HEK293 (cell line): Measurements from ENCODE around the gene LAMC3.

Experiments
- CTCF ChIA-PET: fragments of 350-600 bp; formaldehyde crosslinking; extraction: SDS; loops from one replicate; lab custom pipeline; 2021; ENCODE audit warnings: antibody characterized with exemption; lab: Yijun Ruan, JAX
- POLR2A ChIA-PET: fragments of 300-600 bp; formaldehyde crosslinking; extraction: SDS; loops from one replicate; lab custom pipeline; 2020; ENCODE audit warnings: antibody characterized with exemption, inconsistent platforms; lab: Yijun Ruan, JAX
- H3K27ac ChIP-seq: fragments of 200-500 bp; sonication (Bioruptor generic); 2 replicates; pipeline ENCODE4 v1.5.1; 2014; ENCODE audit warnings: low read depth, low read length, control low read depth, inconsistent platforms; ENCODE audit errors: extremely low read depth
- H3K36me3 ChIP-seq, 2 experiments: fragments of 200-500 bp in 1 of 2; sonication (Bioruptor generic) in 1 of 2; 1 replicate in 1 of 2; 2 replicates in 1 of 2; pipeline ENCODE4 v1.5.1; 2014 to 2017; ENCODE audit warnings: inconsistent platforms in 2 of 2, low read length in 2 of 2; ENCODE audit not compliant: control insufficient read depth in 2 of 2, insufficient read depth in 1 of 2
- H3K4me1 ChIP-seq: fragments of 200-500 bp; sonication (Bioruptor generic); 2 replicates; pipeline ENCODE4 v1.5.1; 2014; ENCODE audit warnings: mild to moderate bottlenecking, low read length, inconsistent platforms; ENCODE audit not compliant: control insufficient read depth, insufficient read depth
- H3K4me3 ChIP-seq: 2 replicates; pipeline ENCODE4 v1.5.1; 2011; ENCODE audit warnings: low read depth, mild to moderate bottlenecking, control low read depth, low read length, moderate library complexity
- H3K9me3 ChIP-seq: fragments of 200-500 bp; sonication (Bioruptor generic); 2 replicates; pipeline ENCODE4 v1.5.1; 2014; ENCODE audit warnings: low read depth, low read length, inconsistent platforms; ENCODE audit not compliant: control insufficient read depth, insufficient read depth
- GLI2 ChIP-seq: fragments of 450-650 bp; formaldehyde crosslinking; IDR thresholded peaks from 2 replicates; pipeline ENCODE4; 2017; ENCODE audit warnings: missing biosample characterization, missing genetic modification characterization, low read depth, borderline replicate concordance
- IKZF3 ChIP-seq: fragments of 450-650 bp; IDR thresholded peaks from 2 replicates; pipeline ENCODE4 v1.5.0; 2018; ENCODE audit warnings: missing biosample characterization, mild to moderate bottlenecking, missing genetic modification characterization, moderate library complexity
- PRDM10 ChIP-seq: fragments of 450-650 bp; formaldehyde crosslinking; IDR thresholded peaks from 2 replicates; pipeline ENCODE4 v1.5.1; 2016; ENCODE audit warnings: missing biosample characterization, missing genetic modification characterization
- RBAK ChIP-seq: fragments of 450-650 bp; formaldehyde crosslinking; IDR thresholded peaks from 2 replicates; pipeline ENCODE4 v1.5.1; 2016; ENCODE audit warnings: missing biosample characterization, missing genetic modification characterization
- SCRT1 ChIP-seq: fragments of 450-650 bp; formaldehyde crosslinking; IDR thresholded peaks from 2 replicates; pipeline ENCODE4 v1.5.1; 2016; ENCODE audit warnings: missing biosample characterization, missing genetic modification characterization, borderline replicate concordance
- TCF7L2 ChIP-seq: IDR thresholded peaks from 2 replicates; pipeline ENCODE4 v1.6.1; 2011; ENCODE audit warnings: low read depth, mild to moderate bottlenecking, inconsistent platforms, low read length, moderate library complexity, borderline replicate concordance
- ZBTB17 ChIP-seq: fragments of 450-650 bp; formaldehyde crosslinking; IDR thresholded peaks from 2 replicates; pipeline ENCODE4 v1.5.1; 2016; ENCODE audit warnings: missing biosample characterization, missing genetic modification characterization
- ZBTB20 ChIP-seq: fragments of 450-650 bp; formaldehyde crosslinking; IDR thresholded peaks from 2 replicates; pipeline ENCODE4 v1.5.1; 2016; ENCODE audit warnings: missing biosample characterization, missing genetic modification characterization
- ZBTB49 ChIP-seq: fragments of 450-650 bp; formaldehyde crosslinking; IDR thresholded peaks from 2 replicates; pipeline ENCODE4 v1.5.1; 2016; ENCODE audit warnings: missing biosample characterization, missing genetic modification characterization, low read depth
- ZFP69B ChIP-seq: fragments of 450-650 bp; formaldehyde crosslinking; IDR thresholded peaks from 2 replicates; pipeline ENCODE4 v1.5.1; 2016; ENCODE audit warnings: missing biosample characterization, missing genetic modification characterization
- ZNF341 ChIP-seq: fragments of 450-650 bp; formaldehyde crosslinking; IDR thresholded peaks from 2 replicates; pipeline ENCODE4; 2016; ENCODE audit warnings: low read depth, missing biosample characterization, missing genetic modification characterization
- ZNF558 ChIP-seq: fragments of 450-650 bp; formaldehyde crosslinking; IDR thresholded peaks from 2 replicates; pipeline ENCODE4 v1.5.1; 2016; ENCODE audit warnings: missing biosample characterization, missing genetic modification characterization
- ZNF596 ChIP-seq: fragments of 450-650 bp; IDR thresholded peaks from 2 replicates; pipeline ENCODE4 v1.5.0; 2018; ENCODE audit warnings: missing biosample characterization, mild to moderate bottlenecking, missing genetic modification characterization, moderate library complexity
- ZNF639 ChIP-seq: fragments of 450-650 bp; formaldehyde crosslinking; IDR thresholded peaks from 2 replicates; pipeline ENCODE4 v1.5.1; 2016; ENCODE audit warnings: missing biosample characterization, missing genetic modification characterization
- ZNF768 ChIP-seq: fragments of 450-650 bp; formaldehyde crosslinking; IDR thresholded peaks from 2 replicates; pipeline ENCODE4 v1.5.1; 2018; ENCODE audit warnings: missing biosample characterization, mild to moderate bottlenecking, missing genetic modification characterization
- TF ChIP-seq, protein P1 (sequence below): fragments of 450-650 bp; formaldehyde crosslinking; IDR thresholded peaks from 2 replicates; pipeline ENCODE4 v1.5.1; 2016; ENCODE audit warnings: missing biosample characterization, missing genetic modification characterization

LAMC3 gene

GRCh38 chr9:131097126-131097947, 88.4 kb downstream of the LAMC3 start (continued):
- TF ChIP-seq IKZF3 (tag by site-specific recombination) (0 out of 2 replicates have a peak, but pooled peaks have one; percentile 50), ZBTB20 (tag by site-specific recombination) (peak; percentile 38), ZBTB49 (no peak), PRDM10 (peak; percentile 50; the same call in 1 of the 2 replicates)
- TF ChIP-seq, all 188 proteins: peak for 13

DNA sequence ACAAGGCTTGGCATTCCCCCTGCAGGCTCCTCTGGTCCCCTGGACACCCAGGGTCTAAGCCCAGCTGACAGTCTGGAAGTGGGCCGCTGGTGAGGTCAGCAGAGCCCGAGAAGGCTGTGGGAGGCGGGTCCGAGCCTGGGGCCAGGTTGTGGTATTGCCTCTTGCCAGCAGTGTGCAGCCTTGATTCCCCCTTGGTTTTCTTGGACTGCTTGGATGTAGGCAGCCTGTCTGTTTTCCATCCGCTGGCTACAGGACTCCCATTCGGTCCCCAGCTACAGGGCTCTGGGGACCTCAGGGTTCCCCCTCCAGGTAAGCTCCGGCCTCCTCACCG, 88.9 kb downstream of the LAMC3 start:
- ChIA-PET CTCF (interaction anchor here (0.5 to 3.3 kb wide), 3 partner anchors 11 to 41 kb away, joined by 4 to 12 read pairs (median 6); partner anchors contain the start of gene NUP214), POLR2A (interaction anchor here (0.6 to 5.4 kb wide), 2 partner anchors 27 to 1255 kb away, joined by 5 to 61 read pairs; partner anchors contain the start of gene NUP214)
- Histone ChIP-seq H3K27ac (no peak overlapping the region), H3K9me3 (no peaks in the 10 kb centered on the region), H3K36me3 (no peaks in the 10 kb centered on the region), H3K4me3 (no peak overlapping the region), H3K4me1 (no peaks in the 10 kb centered on the region)
- TF ChIP-seq GLI2 (tag by site-specific recombination) (no peak), ZNF639 (tag by site-specific recombination) (no peak), RBAK (tag by site-specific recombination) (no peak)

GRCh38 chr9:131098391-131099101, 89.6 kb downstream of the LAMC3 start:
- Histone ChIP-seq H3K27ac (no peak overlapping the region), H3K9me3 (no peaks in the 10 kb centered on the region), H3K4me1 (no peaks in the 10 kb centered on the region), H3K4me3 (no peak overlapping the region), H3K36me3 (no peaks in the 10 kb centered on the region)
- ChIA-PET CTCF (interaction anchor here (0.6 to 3.3 kb wide), 7 partner anchors 11 to 658 kb away, joined by 3 to 12 read pairs (median 5); no protein-coding TSS in a partner anchor), POLR2A (interaction anchor here (0.5 to 5.4 kb wide), 4 partner anchors 10 to 1255 kb away, joined by 3 to 61 read pairs (median 4); partner anchors contain the start of gene NUP214)
- TF ChIP-seq ZNF341 (tag by site-specific recombination) (peak; percentile 41), SCRT1 (tag by site-specific recombination) (no peak), ZFP69B (tag by site-specific recombination) (0 out of 2 replicates have a peak, but pooled peaks have one; percentile 58), ZNF558 (no peak), TCF7L2 (no peak), ZBTB17 (tag by site-specific recombination) (no peak), ZNF596 (tag by site-specific recombination) (no peak), ZNF768 (tag by site-specific recombination) (peak; percentile 58; the same call in 1 of the 2 replicates)
- TF ChIP-seq, protein P1, sequence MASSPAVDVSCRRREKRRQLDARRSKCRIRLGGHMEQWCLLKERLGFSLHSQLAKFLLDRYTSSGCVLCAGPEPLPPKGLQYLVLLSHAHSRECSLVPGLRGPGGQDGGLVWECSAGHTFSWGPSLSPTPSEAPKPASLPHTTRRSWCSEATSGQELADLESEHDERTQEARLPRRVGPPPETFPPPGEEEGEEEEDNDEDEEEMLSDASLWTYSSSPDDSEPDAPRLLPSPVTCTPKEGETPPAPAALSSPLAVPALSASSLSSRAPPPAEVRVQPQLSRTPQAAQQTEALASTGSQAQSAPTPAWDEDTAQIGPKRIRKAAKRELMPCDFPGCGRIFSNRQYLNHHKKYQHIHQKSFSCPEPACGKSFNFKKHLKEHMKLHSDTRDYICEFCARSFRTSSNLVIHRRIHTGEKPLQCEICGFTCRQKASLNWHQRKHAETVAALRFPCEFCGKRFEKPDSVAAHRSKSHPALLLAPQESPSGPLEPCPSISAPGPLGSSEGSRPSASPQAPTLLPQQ (tag by site-specific recombination), result peak; percentile 51
